ENCODE results near the gene PYGM.

PYGM gene

GRCh38 chr11:64728757-64729365 lies 30.9 kb downstream of the PYGM start:
- no peak overlapping the region for H3K9ac ChIP-seq (ENCODE audit: insufficient read length)
- DNase-seq (ENCODE audit: low read depth, low spot score) = no peak
- H3K36me3 ChIP-seq (ENCODE audit: insufficient read depth, low read length) = no peaks in the 10 kb centered on the region
- no peak overlapping the region for H3K27ac ChIP-seq
- TF ChIP-seq FOXP2 (optimal IDR thresholded peaks at IDR 0.05; ENCODE audit: control extremely low read depth, extremely low read length, insufficient read depth) = no peak
- TF ChIP-seq POLR2AphosphoS5 (IDR thresholded peaks at IDR 0.05; ENCODE audit: borderline replicate concordance, low read depth, low read length) = no peak
- no peak for TF ChIP-seq EZH2 (IDR thresholded peaks at IDR 0.05)
- no peaks in the 10 kb centered on the region for H3K9me3 ChIP-seq (ENCODE audit: low read depth, low read length)
- no peak overlapping the region for H3K4me3 ChIP-seq

- TF ChIP-seq FOXP2 (optimal IDR thresholded peaks at IDR 0.05; ENCODE audit: control extremely low read depth, extremely low read length, insufficient read depth) = no peak
- TF ChIP-seq POLR2AphosphoS5 (IDR thresholded peaks at IDR 0.05; ENCODE audit: borderline replicate concordance, low read depth, low read length) = no peak
- TF ChIP-seq EZH2 (IDR thresholded peaks at IDR 0.05) = no peak
- Histone ChIP-seq H3K9me3 (ENCODE audit: low read depth, low read length) (no peaks in the 10 kb centered on the region), H3K9ac (ENCODE audit: insufficient read length) (no peak overlapping the region), H3K4me3 (no peak overlapping the region), H3K27ac (no peak overlapping the region), H3K36me3 (ENCODE audit: insufficient read depth, low read length) (no peaks in the 10 kb centered on the region)
- no peak for DNase-seq (ENCODE audit: low read depth, low spot score)
Observed at GRCh38 chr11:64726867-64727530, 32.8 kb downstream of the PYGM start.

GRCh38 chr11:64726211-64726641 lies 33.5 kb downstream of the PYGM start:
- Histone ChIP-seq H3K27ac (no peak overlapping the region), H3K9me3 (ENCODE audit: low read depth, low read length) (no peaks in the 10 kb centered on the region), H3K4me3 (no peak overlapping the region), H3K9ac (ENCODE audit: insufficient read length) (no peak overlapping the region), H3K36me3 (ENCODE audit: insufficient read depth, low read length) (no peaks in the 10 kb centered on the region)
- TF ChIP-seq FOXP2 (optimal IDR thresholded peaks at IDR 0.05; ENCODE audit: control extremely low read depth, extremely low read length, insufficient read depth) (no peak), POLR2AphosphoS5 (IDR thresholded peaks at IDR 0.05; ENCODE audit: borderline replicate concordance, low read depth, low read length) (no peak), EZH2 (IDR thresholded peaks at IDR 0.05) (no peak)
- no peak for DNase-seq (ENCODE audit: low read depth, low spot score)

GRCh38 chr11:64724863-64725532 lies 34.8 kb downstream of the PYGM start:
- DNase-seq (ENCODE audit: low read depth, low spot score) = no peak
- no peaks in the 10 kb centered on the region for H3K36me3 ChIP-seq (ENCODE audit: insufficient read depth, low read length)
- H3K4me3 ChIP-seq = no peak overlapping the region
- H3K27ac ChIP-seq = no peak overlapping the region
- no peak overlapping the region for H3K9ac ChIP-seq (ENCODE audit: insufficient read length)
- no peaks in the 10 kb centered on the region for H3K9me3 ChIP-seq (ENCODE audit: low read depth, low read length)
- TF ChIP-seq EZH2 (IDR thresholded peaks at IDR 0.05) (no peak), POLR2AphosphoS5 (IDR thresholded peaks at IDR 0.05; ENCODE audit: borderline replicate concordance, low read depth, low read length) (no peak), FOXP2 (optimal IDR thresholded peaks at IDR 0.05; ENCODE audit: control extremely low read depth, extremely low read length, insufficient read depth) (no peak)

GRCh38 chr11:64723907-64724862 lies 35.6 kb downstream of the PYGM start:
- no peak overlapping the region for H3K27ac ChIP-seq
- H3K4me3 ChIP-seq = no peak overlapping the region; the same call in 1 of the 2 replicates
- DNase-seq (ENCODE audit: low read depth, low spot score) = no peak
- H3K9ac ChIP-seq (ENCODE audit: insufficient read length) = no peak overlapping the region
- TF ChIP-seq FOXP2 (optimal IDR thresholded peaks at IDR 0.05; ENCODE audit: control extremely low read depth, extremely low read length, insufficient read depth) (no peak), EZH2 (IDR thresholded peaks at IDR 0.05) (no peak), POLR2AphosphoS5 (IDR thresholded peaks at IDR 0.05; ENCODE audit: borderline replicate concordance, low read depth, low read length) (no peak)
- H3K9me3 ChIP-seq (ENCODE audit: low read depth, low read length) = no peaks in the 10 kb centered on the region
- no peaks in the 10 kb centered on the region for H3K36me3 ChIP-seq (ENCODE audit: insufficient read depth, low read length)

- Histone ChIP-seq H3K9ac (ENCODE audit: insufficient read length) (peak within 1 kb of the TSS; percentile 53), H3K27ac (no peak within 1 kb of the TSS), H3K9me3 (ENCODE audit: low read depth, low read length) (no peaks in the 10 kb centered on the region), H3K4me3 (peak within 1 kb of the TSS; percentile 87), H3K36me3 (ENCODE audit: insufficient read depth, low read length) (no peaks in the 10 kb centered on the region)
- no peak for DNase-seq (ENCODE audit: low read depth, low spot score)
- TF ChIP-seq FOXP2 (optimal IDR thresholded peaks at IDR 0.05; ENCODE audit: control extremely low read depth, extremely low read length, insufficient read depth) (no peak), EZH2 (IDR thresholded peaks at IDR 0.05) (no peak), POLR2AphosphoS5 (IDR thresholded peaks at IDR 0.05; ENCODE audit: borderline replicate concordance, low read depth, low read length) (no peak)
Observed at GRCh38 chr11:64723117-64723906, 36.5 kb downstream of the PYGM start, which contains the start of gene NRXN2. NRXN2 (minus strand) TSS chr11:64723197; CDS start chr11:64713699, 9,498 bp downstream.
